Measurements from ENCODE around the gene POU2F2. TPM values are rescaled to one million over a fixed set of nuclear protein-coding genes. Genes with fewer than 3 reads are reported as not detected.

Gene POU2F2
- total and polyA plus RNA-seq, 9 donors: 0.52 to 4.3 (median 1.2) TPM; not detected in 1

DNA sequence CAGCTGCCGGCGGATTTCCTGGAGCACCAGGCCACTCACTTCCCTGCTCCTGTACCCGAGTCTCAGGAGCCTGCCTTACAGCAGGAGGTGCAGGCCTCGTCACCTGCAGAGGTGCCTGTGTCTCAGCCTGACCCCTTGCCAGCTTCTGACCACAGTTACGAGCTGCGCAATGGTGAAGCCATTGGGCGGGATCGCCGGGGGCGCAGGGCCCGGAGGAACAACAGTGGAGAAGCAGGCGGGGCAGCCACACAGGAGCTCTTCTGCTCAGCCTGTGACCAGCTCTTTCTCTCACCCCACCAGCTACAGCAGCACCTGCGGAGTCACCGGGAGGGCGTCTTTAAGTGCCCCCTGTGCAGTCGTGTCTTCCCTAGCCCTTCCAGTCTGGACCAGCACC is 53.0 kb downstream of the POU2F2 start:
- H3K9me3 ChIP-seq: no peaks in the 10 kb centered on the region
- H3K36me3 ChIP-seq: no peaks in the 10 kb centered on the region
- H3K27me3 ChIP-seq: no peaks in the 10 kb centered on the region
- intact Hi-C loops (cut with DNase I): no loop called here
- WGBS, 3 donors: 79 to 85% (median 83%) methylated on average over 16 of the region's 16 CpGs
- H3K4me3 ChIP-seq: no peak overlapping the region
- no peak for DNase-seq
- peaks cover 5% of the 10 kb centered on the region for H3K4me1 ChIP-seq (ENCODE audit: insufficient read depth)
- TF ChIP-seq EP300 (IDR thresholded peaks at IDR 0.05) (no peak), POLR2A (IDR thresholded peaks at IDR 0.05) (no peak), CTCF (IDR thresholded peaks at IDR 0.05) (no peak)
- H3K27ac ChIP-seq: no peak overlapping the region

DNA sequence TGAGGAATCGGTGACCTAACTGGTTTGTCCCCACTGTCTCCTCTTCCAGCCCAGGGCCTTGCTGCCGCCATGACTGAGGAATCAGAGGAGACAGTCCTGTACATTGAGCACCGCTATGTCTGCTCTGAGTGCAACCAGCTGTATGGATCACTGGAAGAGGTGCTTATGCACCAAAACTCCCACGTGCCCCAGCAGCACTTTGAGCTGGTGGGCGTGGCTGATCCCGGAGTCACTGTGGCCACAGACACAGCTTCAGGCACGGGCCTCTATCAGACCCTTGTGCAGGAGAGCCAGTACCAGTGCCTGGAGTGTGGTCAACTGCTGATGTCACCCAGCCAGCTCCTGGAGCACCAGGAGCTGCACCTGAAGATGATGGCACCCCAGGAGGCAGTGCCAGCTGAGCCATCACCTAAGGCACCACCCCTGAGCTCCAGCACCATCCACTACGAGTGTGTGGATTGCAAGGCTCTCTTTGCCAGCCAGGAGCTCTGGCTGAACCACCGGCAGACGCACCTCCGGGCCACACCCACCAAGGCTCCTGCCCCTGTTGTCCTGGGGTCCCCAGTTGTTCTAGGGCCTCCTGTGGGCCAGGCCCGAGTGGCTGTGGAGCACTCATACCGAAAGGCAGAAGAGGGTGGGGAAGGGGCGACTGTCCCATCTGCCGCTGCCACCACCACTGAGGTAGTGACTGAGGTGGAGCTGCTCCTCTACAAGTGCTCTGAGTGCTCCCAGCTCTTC is 53.5 kb downstream of the POU2F2 start:
- WGBS, 3 donors: 58 to 70% (median 63%) methylated on average over 10 to 15 of the region's 15 CpGs
- Histone ChIP-seq H3K27me3 (no peaks in the 10 kb centered on the region), H3K4me3 (no peak overlapping the region), H3K9me3 (no peaks in the 10 kb centered on the region), H3K27ac (no peak overlapping the region), H3K4me1 (ENCODE audit: insufficient read depth) (peaks cover 5% of the 10 kb centered on the region), H3K36me3 (no peaks in the 10 kb centered on the region)
- intact Hi-C loops (cut with DNase I): no loop called here
- no peak for TF ChIP-seq CTCF (IDR thresholded peaks at IDR 0.05)
- TF ChIP-seq POLR2A (IDR thresholded peaks at IDR 0.05): no peak
- no peak for TF ChIP-seq EP300 (IDR thresholded peaks at IDR 0.05)
- no peak for DNase-seq

- Histone ChIP-seq H3K4me1 (ENCODE audit: insufficient read depth) (peaks cover 5% of the 10 kb centered on the region), H3K27ac (no peak overlapping the region), H3K9me3 (no peaks in the 10 kb centered on the region), H3K27me3 (no peaks in the 10 kb centered on the region), H3K36me3 (no peaks in the 10 kb centered on the region), H3K4me3 (no peak overlapping the region)
- TF ChIP-seq CTCF (IDR thresholded peaks at IDR 0.05) (no peak), EP300 (IDR thresholded peaks at IDR 0.05) (no peak), POLR2A (IDR thresholded peaks at IDR 0.05) (no peak)
- WGBS, 3 donors: 83 to 97% (median 96%) methylated on average over 1 of the region's 1 CpG
- intact Hi-C loops (cut with DNase I): no loop called here
- DNase-seq: no peak
These were observed 54.2 kb downstream of the POU2F2 start for GRCh38 chr19:42078058-42078457.

GRCh38 chr19:42076380-42076944 is 55.8 kb downstream of the POU2F2 start:
- Histone ChIP-seq H3K9me3 (no peaks in the 10 kb centered on the region), H3K27ac (peak overlapping the region; percentile 84 to 85), H3K36me3 (no peaks in the 10 kb centered on the region), H3K4me3 (peak overlapping the region; percentile 49), H3K4me1 (ENCODE audit: insufficient read depth) (peaks cover 5% of the 10 kb centered on the region), H3K27me3 (no peaks in the 10 kb centered on the region)
- TF ChIP-seq CTCF (IDR thresholded peaks at IDR 0.05): no peak
- TF ChIP-seq POLR2A (IDR thresholded peaks at IDR 0.05): no peak
- no peak for TF ChIP-seq EP300 (IDR thresholded peaks at IDR 0.05)
- intact Hi-C loops (cut with DNase I): no loop called here
- 0 to 1% (median 1%) methylated on average over 33 of the region's 33 CpGs for WGBS, 3 donors
- peak in 3 of 5 donors; percentile 48 to 66 (median 53) for DNase-seq
